Mucosa of descending colon (tissue), 3 donors: Measurements from ENCODE around the gene JPH4. TPM values are rescaled to one million over a fixed set of nuclear protein-coding genes. Genes with fewer than 3 reads are reported as not detected.

Experiments
- ATAC-seq: fragments of 200-7000 bp; cut with Tn5 transposase; one replicate; pipeline ENCODE4 v1.9.1; 2020; ENCODE audit warnings: mild to moderate bottlenecking, moderate library complexity
- DNase-seq, 3 donors: peaks; one replicate each; pipeline ENCODE4 v3.0.0-alpha.2; 2020
- H3K36me3 ChIP-seq: fragments of 200-600 bp; one replicate; pipeline ENCODE4 v1.8.0; 2021; ENCODE audit warnings: low read depth, mild to moderate bottlenecking
- H3K4me1 ChIP-seq: fragments of 200-600 bp; one replicate; pipeline ENCODE4 v1.8.0; 2021; ENCODE audit warnings: low read depth, mild to moderate bottlenecking
- H3K4me3 ChIP-seq: fragments of 200-600 bp; one replicate; pipeline ENCODE4 v1.8.0; 2021; ENCODE audit warnings: mild to moderate bottlenecking
- H3K9me3 ChIP-seq: fragments of 200-600 bp; one replicate; pipeline ENCODE4 v1.8.0; 2021; ENCODE audit warnings: mild to moderate bottlenecking
- CTCF ChIP-seq: fragments of 200-600 bp; IDR thresholded peaks from one replicate; pipeline ENCODE4 v1.8.0; 2022; ENCODE audit warnings: antibody characterized with exemption, mild to moderate bottlenecking
- intact Hi-C, 2 donors: fragments of 100-400 bp; cut with DNase I in 1 of 2; cut with micrococcal nuclease in 1 of 2; formaldehyde crosslinking; loops; one replicate each; pipeline versions ENCODE4 v1.11.0 to v1.11.1; 2022; cut with DNase I, micrococcal nuclease
- total RNA-seq, 3 donors: library from RNA; stranded (reverse); fragmentation: NEBNext Ultra II Directional in 2 of 3; extraction: Animal tissue kit (Norgen Biotek cat#: 25700) in 2 of 3; gene quantifications; one replicate each; pipeline versions ENCODE4 v1.2.1 to v1.2.4, GENCODE V29; 2021 to 2023
- donor health status: DM: no; HTN: no; CAD: no; lungs with moderate emphysema.
- donor health status: DM: no; HTN: no; CAD: no.
- donor health status: DM: no; HTN: yes; CAD: no.

The JPH4 gene
- total RNA-seq, 3 donors from 2014 or later: 0.26 to 3.7 (median 0.87) TPM

DNA sequence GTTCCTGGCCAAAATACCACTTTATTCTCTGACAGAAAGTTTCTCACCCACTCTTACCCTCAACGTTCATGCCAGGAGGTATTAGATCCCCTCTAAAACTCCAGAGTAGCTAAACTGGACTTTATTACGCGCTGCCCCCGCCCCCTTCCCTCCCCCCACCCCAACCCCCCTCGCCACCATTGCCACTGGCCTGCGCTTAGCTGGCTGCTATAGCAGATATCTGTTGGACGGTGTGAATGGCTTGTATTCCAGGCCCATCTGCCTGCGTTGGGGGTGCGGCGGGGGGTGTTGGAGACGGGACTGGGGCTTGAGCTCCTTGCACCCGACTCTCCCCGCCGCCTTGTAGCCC, 23.1 kb downstream of the JPH4 start:
- no peaks in the 10 kb centered on the region for H3K36me3 ChIP-seq
- no peaks in the 10 kb centered on the region for H3K9me3 ChIP-seq
- no peak for TF ChIP-seq CTCF
- intact Hi-C loops: no loop called here
- ATAC-seq (no peak), DNase-seq (no peak)
- H3K4me1 ChIP-seq: peaks cover 24% of the 10 kb centered on the region
- H3K4me3 ChIP-seq: peak overlapping the region; percentile 65

DNA sequence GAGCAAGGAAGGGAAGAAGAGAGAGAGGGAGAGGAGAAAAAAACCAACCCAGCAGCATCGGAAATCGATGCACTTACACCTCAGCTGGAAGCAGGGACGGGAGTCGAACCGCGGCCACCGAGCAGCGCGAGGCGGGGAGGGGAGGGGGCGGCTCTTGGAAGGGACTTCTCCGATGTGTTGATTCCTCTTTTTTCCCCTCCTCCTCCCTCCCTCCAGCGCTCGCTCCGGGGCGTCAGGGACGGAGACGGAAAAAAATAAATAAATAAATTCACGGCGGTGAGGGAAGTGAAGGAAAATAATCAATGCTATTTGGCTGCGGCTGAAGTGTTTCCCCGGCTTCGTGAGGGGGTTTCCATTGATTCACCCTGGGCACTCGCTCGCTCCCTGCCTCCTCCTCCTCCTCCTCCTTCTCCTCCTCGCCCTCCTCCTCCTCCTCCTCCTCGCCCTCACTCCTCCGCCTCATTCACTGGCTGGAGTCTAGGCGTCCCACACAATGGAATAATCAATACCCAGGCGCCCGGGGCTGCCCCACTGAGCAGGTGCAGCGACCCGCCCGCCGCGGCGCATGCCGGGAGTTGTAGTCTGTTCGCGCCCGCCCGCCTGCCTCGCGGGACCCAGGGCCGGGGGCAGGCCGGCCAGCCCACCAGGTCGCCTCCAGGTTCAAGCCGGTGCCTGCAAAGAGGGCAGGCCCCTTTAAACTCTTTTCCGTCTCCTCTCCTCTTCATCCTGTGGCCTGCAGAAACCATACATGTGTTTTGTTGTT, 27.1 kb downstream of the JPH4 start, which contains the start of gene ZFHX2:
ZFHX2 (minus strand) TSS at position 500 of the 763 bp plus-strand sequence. CDS start 16,440 bp downstream, outside the sequence.
- intact Hi-C loops: no loop called here

GRCh38 chr14:23550812-23551265, 27.8 kb downstream of the JPH4 start:
- Histone ChIP-seq H3K4me3 (peak overlapping the region; percentile 13), H3K9me3 (no peaks in the 10 kb centered on the region), H3K4me1 (peaks cover 9% of the 10 kb centered on the region), H3K36me3 (no peaks in the 10 kb centered on the region)
- DNase-seq (peak in 1 of 3 donors; percentile 59), ATAC-seq (peak; percentile 13)
- TF ChIP-seq CTCF: no peak
- intact Hi-C loops: no loop called here

More for the DNA sequence above, 27.1 kb downstream of the JPH4 start, which contains the start of gene ZFHX2:
- DNase-seq (peak; percentile 86 to 91 (median 89)), ATAC-seq (peak; percentile 77)
- no peak for TF ChIP-seq CTCF
- no peaks in the 10 kb centered on the region for H3K36me3 ChIP-seq
- H3K4me1 ChIP-seq: peaks cover 9% of the 10 kb centered on the region
- no peaks in the 10 kb centered on the region for H3K9me3 ChIP-seq
- H3K4me3 ChIP-seq: peak within 1 kb of the TSS; percentile 13

DNA sequence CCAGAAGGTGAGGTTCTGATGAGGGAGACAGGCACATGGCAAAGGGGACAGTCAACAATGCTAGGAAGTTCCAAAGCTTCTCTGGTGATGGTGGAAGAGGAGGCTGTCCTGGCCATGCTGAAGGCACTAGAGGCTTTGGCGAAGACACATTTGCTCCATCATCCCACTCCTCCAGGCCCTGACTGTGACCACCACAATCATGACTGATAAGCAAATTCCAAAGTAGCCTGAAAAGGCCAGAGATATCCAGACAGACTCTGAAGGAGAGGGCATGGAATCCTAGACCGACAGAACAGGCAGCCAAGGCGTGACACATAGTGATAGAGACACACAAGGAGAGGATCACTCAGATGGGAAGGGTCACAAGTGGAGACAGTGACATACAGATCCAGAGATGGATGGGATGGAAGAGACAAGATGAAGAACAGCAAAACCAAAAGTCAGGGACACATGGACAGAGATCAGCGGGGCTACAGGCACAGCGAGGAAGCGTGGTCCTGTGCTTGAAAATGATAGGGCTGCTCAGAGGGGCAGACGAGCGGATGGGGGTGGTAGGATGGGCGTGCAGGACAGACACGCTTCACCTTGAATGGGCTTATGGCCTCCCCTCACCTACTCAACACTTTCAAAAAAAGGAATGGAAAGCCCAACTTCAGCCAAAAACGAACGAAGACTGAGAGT, 28.3 kb downstream of the JPH4 start:
- intact Hi-C loops: no loop called here
- no peak overlapping the region for H3K4me3 ChIP-seq
- TF ChIP-seq CTCF: no peak
- H3K9me3 ChIP-seq: no peaks in the 10 kb centered on the region
- H3K4me1 ChIP-seq: peaks cover 4% of the 10 kb centered on the region
- ATAC-seq: no peak
- DNase-seq: no peak
- no peaks in the 10 kb centered on the region for H3K36me3 ChIP-seq

DNA sequence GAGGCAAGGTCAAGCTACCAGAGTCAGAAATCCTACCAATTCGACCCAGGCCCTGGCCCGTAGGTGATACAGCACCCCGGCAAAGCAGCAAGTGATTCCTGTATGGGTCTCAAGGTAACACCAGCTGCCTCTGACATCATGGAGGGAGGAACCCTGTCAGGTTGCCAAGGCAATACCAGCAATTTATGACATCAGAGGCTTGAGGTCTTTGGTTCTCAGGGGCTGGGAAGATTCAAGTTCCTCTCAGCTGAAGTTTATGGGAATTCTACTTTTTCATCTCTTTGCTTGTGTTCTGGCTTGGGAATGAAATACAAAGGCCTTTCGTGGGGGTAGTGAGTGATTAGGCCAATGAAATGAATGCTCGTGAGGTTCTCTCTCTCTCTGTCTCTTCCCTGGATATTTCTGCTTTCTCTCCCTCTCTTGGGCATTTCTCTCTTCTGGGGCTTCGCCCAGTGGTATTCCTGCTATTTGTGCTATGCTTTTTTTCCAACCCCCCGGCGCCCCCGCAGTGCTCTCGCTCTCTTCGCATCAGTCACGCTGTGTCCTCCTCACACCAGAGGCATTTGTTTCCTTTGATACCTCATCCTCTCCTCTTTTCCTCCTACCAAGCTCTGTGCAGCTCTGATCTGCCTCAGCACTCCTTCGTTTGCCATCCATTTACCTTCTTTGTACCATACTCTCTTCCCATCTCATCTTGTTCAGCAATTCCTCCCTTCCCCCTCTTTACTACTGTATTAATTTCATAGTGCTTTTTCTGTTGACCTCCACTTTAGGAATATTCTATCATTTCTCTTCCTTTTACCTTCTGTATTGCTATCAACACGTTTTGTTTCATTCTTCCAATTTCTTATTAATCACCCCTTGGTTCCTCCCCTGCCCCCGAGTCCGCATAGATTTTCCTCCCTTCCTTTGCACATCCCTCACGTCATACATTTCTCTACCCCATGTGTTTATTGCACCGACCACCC, 30.0 kb downstream of the JPH4 start:
- Histone ChIP-seq H3K4me3 (no peak overlapping the region), H3K36me3 (no peaks in the 10 kb centered on the region), H3K4me1 (peaks cover 3% of the 10 kb centered on the region), H3K9me3 (no peaks in the 10 kb centered on the region)
- intact Hi-C loops: no loop called here
- ATAC-seq: no peak
- DNase-seq: no peak
- no peak for TF ChIP-seq CTCF
